Hematopoietic multipotent progenitor cell treated with erythropoietin and hydrocortisone succinate and interleukin-3 and kit ligand, for 15 days (in vitro differentiated cells): ENCODE results near the gene GPR158.
"Not testable (repeated sequence)": the region's sequence is repeated elsewhere in the genome, so short reads cannot be mapped to it uniquely, and the experiment has no call there.

Experiments used
- DNase-seq: peaks from one replicate; pipeline ENCODE4 v3.0.0-alpha.2; 2015; ENCODE audit warnings: low spot score

Gene GPR158

DNA sequence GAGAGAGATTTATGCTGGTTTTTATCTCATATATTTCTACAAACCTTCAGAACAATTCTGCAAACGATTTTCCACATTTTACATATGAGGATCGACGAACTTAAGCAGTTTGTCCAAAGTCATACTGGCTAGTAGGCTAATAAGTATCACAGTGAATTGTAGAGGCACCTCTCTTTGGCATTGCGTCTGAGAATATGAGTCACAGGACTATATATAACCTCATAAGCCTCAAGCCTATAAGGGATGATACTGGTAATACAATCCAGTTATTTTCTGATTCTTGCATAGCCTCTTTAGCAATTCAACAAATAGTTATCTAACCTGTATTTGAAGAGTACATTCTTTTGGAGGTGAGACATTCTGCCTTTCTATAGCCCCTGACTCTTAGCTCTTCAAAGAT, 129.8 kb downstream of the GPR158 start:
- DNase-seq, result no peak

- no peak for DNase-seq
Observed at GRCh38 chr10:25306386-25306785, 131.6 kb downstream of the GPR158 start.

- no peak for DNase-seq
Observed at GRCh38 chr10:25308278-25308677, 133.5 kb downstream of the GPR158 start.

DNA sequence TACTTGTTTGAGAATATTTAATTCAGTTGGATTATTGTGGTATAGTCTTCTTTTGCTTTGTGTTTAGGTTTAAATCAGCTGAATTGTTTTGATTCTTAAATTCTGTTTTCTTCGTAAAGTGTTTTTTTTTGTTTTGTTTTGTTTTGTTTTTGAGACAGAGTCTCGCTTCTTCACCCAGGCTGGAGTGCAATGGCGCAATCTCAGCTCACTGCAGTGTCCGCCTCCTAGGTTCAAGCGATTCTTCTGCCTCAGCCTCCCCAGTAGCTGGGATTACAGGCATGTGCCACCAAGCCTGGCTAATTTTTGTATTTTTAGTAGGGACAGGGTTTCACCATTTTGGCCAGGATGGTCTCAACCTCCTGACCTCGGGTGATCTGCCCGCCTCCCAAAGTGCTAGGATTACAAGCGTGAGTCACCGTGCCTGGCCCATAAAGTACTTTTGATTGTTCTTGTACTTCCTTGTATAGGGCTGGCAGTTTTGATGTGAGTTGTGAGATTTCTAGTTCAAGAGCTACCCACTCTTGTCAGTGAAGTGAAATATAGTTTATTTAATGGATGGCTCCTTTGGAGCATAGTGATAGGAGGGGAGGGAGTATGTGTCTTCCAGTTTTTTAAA, 142.9 kb downstream of the GPR158 start:
- DNase-seq, result not testable (repeated sequence)

GRCh38 chr10:25327273-25327672, 152.5 kb downstream of the GPR158 start:
- DNase-seq, result no peak

DNA sequence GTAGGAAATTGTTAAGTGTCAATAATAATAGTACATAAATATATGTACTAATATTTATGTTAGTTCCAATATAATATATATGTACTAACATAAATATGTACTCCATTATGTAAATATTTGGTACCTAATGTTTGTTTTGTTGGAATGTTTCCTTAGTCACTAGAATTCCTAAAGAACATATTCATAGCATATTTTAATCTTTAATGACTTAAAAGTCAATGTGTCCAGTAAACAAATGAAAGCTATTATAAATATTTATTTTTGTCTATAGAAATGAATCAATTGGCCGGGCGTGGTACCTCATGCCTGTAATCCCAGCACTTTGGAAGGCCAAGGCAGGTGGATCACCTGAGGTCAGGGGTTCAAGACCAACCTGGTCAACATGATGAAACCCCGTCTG, 153.6 kb downstream of the GPR158 start:
- DNase-seq, result no peak

DNA sequence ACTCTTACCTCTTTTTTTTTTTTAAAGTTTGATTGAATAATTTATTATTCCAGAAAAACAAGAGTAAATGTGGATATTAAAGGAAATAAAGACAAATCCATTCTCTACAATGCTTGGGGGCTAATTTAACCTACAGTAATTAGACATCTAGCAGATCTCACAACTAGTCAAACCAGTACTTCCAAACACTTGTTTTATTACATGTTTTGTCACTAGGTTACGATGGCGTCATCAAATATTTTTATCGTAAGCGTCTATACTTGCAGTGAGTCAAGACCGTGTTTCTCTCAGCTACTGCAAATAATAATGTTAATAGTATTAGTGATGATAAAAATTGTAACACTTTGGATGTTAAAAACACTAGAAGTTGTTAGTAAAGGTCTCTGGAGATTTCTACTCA, 154.8 kb downstream of the GPR158 start:
- not testable (repeated sequence) for DNase-seq

GRCh38 chr10:25334445-25334844, 159.6 kb downstream of the GPR158 start:
- DNase-seq, result no peak

DNA sequence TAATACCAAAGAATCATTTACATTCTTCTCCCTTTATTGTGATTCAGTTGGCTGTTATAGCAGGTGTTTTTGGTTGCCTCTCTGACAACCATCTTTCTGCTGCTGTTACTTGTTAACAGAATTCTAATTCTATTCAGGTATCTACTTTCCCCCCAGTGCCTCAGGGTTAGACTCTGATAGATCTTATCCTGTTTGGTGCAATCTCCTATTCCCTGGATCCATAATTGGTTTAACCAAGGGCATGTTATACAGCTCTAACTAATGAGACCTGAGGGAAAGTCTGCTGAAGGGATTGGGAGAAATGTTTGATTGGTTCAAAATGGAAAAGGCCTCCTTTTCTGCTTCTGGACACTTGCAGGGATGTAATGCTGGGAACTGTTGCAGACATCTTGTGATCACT, 161.5 kb downstream of the GPR158 start:
- DNase-seq, result no peak

GRCh38 chr10:25338271-25338670, 163.5 kb downstream of the GPR158 start:
- DNase-seq, result no peak

DNA sequence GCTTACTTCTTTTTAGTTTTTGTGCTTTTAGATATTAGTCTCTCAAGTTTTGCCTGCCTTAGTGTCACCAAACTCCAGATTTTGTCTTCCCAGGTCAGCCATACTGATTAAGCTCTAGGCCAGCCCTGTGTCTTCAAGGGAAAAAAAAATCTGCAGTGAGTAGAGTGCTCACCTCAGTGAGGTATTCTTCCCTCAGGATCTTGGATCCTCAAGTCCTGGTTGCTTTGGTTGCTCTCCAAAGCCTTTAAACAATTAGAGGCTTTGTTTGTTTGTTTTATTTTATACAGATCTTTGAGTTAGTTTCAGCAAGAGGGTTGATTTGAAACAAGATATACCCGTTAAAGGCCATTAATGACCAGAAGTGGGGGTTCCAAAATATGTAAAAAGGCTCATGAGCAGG, 165.2 kb downstream of the GPR158 start:
- no peak for DNase-seq

DNA sequence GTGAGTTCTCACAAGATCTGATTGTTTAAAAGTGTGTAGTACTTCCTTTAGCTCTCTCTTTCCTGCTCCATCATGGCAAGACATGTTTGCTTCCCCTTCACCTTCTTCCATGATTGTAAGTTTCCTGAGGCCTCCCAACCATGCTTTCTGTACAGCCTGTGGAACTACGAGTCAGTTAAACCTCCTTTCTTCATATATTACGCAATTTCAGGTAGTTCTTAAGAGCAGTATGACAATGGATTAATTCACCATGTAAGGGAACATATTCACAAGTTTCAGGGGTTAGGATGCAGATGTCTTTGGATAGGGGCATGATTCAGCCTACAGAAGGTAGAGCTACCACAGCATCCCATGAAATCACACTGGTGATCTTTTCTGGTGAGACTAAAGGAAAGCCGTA, 174.7 kb downstream of the GPR158 start:
- DNase-seq, result no peak

DNA sequence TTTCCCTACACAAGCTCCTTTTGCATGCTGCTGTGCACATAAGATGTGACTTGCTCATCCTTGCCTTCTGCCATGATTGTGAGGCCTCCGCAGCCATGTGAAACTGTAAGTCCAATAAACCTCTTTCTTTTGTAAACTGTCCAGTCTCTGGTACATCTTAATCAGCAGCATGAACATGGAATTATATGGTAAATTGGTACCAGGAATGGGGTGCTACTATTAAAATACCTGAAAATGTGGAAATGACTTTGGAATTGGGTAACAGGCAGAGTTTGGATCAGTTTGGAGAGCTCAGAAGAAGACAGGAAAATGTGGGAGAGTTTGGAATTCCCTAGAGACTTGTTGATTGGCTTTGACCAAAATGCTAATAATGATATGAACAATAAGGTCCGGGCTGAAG, 181.8 kb downstream of the GPR158 start:
- DNase-seq, result no peak

DNA sequence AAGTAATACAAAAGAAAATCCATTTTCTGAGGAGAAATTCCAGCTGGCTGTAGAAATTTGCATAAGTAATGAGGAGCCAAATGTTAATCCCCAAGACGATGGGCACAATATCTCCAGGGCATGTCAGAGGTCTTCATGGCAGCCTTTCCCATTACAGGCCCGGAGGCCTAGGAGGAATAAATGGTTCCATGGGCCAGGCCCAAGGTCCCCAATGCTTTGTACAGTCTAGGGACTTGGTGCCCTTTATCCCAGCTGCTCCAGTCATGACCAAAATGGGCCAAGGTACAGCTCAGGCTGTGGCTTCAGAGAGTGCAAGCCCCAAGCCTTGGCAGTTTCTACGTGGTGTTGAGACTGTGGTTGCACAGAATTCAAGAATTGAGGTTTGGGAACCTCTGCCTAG, 182.5 kb downstream of the GPR158 start:
- DNase-seq, result no peak

DNA sequence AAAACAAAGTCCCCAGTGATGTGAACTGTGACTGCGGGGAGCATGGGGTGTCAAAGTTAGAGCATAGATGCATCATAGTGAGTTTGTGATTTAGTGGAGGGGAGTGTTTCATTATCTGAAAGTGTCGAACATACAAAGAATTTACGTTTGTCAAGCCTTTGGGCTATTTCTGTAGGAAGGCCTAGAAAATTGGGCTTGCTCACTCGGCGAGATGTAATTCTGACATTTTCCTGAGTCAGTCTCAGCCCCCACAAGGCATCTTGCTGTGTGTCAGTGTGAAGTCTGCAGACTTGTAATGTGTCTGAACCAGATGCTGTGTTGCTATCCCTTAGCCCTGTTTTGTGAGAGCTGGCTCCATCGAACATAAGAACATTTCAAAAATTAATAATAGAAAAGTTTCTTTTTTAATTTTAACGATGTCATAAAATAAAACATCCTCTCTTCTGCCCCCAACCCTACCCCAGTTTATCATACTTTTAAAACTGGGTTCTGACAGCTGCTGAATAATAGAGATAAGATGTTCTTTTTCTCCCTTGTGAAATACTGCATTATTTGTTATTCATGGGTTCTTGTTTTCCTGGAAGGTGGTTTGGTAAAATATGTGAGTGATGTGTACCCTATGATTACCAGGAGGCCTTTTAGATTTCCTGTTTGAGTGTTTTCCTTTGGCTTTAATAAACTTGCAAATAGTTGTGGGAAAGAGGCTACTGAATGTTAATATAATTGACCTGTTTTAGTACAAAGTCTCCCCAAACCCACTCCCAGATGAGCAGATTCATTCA, 207.4 kb downstream of the GPR158 start:
- DNase-seq, result no peak

DNA sequence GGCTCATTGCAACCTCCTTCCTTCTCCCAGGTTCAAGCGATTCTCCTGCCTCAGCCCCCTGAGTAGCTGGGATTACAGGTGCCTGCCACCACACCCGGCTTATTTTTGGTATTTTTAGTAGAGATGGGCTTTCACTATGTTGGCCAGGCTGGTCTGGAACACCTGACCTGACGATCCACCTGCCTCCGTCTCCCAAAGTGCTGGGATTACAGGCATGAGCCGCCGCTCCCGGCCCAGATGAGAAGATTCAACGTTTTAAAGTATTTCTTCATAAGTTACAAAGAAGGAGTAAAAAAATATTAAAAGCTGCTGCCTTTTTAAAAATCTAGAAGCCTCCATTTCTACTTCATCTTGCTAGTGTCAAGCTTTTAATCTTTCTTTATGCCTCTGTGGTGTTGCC, 208.1 kb downstream of the GPR158 start:
- DNase-seq, result not testable (repeated sequence)

DNA sequence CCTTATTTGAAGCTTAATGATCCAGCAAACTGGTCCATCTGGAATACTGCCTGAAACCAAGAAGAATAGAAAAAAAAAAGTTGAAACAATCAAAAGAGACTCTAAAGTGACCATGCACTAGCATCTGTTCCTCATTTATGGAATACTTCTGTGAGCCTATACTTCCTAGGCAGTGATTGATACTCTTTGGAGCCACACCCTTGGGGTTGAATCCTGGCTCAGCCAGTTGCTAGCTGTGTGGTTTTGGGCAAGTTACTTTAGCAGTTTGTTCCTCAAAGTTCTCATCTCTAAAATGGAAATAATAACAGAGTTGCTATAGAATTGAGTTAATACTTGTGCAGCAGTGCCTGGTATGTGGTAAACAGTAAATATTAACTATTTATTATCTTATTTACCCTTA, 208.9 kb downstream of the GPR158 start:
- no peak for DNase-seq

DNA sequence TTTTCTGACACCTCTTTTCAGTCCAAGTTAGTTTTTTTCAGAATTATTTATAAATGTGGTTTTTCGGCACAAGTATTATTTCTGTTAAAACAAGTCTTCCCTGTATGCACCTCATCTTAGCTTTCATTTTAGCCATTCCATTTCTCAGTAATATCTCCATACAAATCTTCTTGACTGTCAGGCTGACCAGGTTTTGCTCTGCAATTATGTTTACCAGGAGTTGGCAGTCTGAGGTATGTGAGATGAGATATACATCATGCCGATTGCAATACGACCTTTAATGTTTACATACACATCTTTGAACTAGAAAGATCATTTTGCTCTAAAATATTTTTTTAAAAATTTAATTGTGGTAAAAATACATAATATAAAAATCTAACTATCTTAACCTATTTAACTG, 209.8 kb downstream of the GPR158 start:
- no peak for DNase-seq

GRCh38 chr10:25388188-25388861, 213.5 kb downstream of the GPR158 start:
- no peak for DNase-seq

- DNase-seq, result no peak
Observed at GRCh38 chr10:25388862-25389206, 214.0 kb downstream of the GPR158 start.

DNA sequence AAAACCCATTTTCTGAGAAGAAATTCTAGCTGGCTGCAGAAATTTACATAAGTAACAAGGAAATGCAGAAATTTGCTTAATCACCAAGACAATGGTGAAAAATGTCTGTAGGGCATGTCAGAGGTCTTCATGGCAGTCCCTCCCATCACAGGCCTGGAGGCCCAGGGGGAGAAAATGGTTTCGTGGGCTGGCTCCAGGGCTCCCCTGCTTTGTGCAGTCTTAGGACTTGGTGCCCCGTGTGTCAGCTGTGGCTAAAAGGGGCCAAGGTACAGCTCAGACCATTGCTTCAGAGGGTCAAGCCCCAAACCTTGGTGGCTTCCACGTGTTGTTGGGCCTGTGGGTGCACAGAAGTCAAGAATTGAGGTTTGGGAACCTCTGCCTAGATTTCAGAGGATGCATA, 215.9 kb downstream of the GPR158 start:
- DNase-seq, result no peak

GRCh38 chr10:25392132-25392531, 217.3 kb downstream of the GPR158 start:
- no peak for DNase-seq

DNA sequence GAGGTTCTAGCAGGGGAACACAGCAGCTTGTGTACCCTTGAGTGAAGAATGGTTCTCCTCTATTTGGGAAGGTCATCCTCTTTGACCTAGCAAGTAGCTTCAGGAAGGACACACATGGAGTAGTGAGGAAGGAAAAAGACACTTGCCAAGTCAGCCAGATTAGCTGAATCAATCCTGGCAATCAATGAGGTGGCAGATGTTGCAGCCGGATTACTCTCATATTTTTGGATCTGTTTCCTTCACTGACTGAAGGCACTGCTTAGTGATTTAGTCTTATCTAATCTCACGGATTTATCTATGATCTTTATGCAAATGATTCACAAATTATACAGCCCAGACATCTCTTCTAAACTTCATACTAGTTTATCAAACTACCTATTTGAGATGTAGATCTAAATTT, 218.8 kb downstream of the GPR158 start:
- no peak for DNase-seq

DNA sequence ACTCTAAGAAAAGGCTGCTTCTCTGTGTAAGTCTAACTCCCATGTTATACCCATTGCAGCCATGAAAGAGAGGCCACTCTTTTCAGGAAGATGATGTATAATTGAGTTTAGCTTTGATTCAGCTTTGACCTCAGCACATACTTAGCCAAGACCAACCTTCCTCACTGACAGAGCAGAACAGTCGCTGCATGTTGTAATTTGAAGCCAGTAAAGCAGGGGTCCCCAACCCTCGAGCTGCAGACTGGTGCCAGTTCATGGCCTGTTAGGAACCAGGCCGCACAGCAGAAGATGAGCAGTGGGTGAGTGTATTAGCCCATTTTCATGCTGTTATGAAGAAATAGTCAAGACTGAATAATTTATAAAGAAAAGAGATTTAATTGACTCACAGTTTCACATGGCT, 223.9 kb downstream of the GPR158 start:
- DNase-seq, result no peak
